ENCODE data around the gene TGFBRAP1. TPM values are rescaled to one million over a fixed set of nuclear protein-coding genes. Genes with fewer than 3 reads are reported as not detected.

Gene TGFBRAP1
- total RNA-seq, 1 experiment from 2014 or later = 24.8 TPM

DNA sequence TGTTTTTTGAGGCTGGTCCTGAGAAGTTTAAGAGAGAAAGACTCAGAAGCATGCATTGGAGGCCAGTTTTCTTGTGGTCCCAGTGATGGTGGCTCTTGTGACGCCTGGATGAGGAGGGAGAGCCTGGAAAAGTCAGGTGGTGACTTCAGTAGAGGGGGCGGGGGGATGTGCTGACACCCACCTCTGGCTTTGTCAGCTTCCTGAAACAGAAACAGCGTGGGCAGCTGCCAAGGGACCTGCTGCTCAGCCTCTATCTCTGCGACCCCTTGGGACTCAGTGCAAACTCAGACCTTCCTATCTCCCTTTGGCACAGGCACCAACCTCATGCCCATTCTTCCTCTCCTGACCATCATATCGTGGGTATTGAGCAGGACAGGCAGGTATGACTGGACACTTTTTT is 6.4 kb downstream of the TGFBRAP1 start:
- Histone ChIP-seq H3K36me3 (ENCODE audit: insufficient read depth, low read length, poor library complexity, severe bottlenecking) (no peaks in the 10 kb centered on the region), H3K27ac (ENCODE audit: low read depth, low read length, poor library complexity, severe bottlenecking) (no peak overlapping the region), H3K9me3 (ENCODE audit: low read depth, low read length, poor library complexity, severe bottlenecking) (no peaks in the 10 kb centered on the region), H3K4me1 (ENCODE audit: insufficient read depth, low read length, poor library complexity, severe bottlenecking) (peaks cover 14% of the 10 kb centered on the region), H3K4me3 (ENCODE audit: low read depth, low read length, poor library complexity, severe bottlenecking) (no peak overlapping the region), H3K27me3 (replicated peaks; ENCODE audit: insufficient read depth, low read depth, low read length, poor library complexity) (no peaks in the 10 kb centered on the region)
- no TSS peak for BruUV-seq (replicated peaks)
- ChIA-PET POLR2A (ENCODE audit: low non-redundant PET) (no interaction called here), CTCF (no interaction called here)
- intact Hi-C loops (cut with micrococcal nuclease; ENCODE audit: unreplicated experiment) = no loop called here
- TF ChIP-seq EZH2 (IDR thresholded peaks at IDR 0.05; ENCODE audit: borderline replicate concordance, low read depth, low read length, poor library complexity, severe bottlenecking) = no peak
- TF ChIP-seq, protein P1, sequence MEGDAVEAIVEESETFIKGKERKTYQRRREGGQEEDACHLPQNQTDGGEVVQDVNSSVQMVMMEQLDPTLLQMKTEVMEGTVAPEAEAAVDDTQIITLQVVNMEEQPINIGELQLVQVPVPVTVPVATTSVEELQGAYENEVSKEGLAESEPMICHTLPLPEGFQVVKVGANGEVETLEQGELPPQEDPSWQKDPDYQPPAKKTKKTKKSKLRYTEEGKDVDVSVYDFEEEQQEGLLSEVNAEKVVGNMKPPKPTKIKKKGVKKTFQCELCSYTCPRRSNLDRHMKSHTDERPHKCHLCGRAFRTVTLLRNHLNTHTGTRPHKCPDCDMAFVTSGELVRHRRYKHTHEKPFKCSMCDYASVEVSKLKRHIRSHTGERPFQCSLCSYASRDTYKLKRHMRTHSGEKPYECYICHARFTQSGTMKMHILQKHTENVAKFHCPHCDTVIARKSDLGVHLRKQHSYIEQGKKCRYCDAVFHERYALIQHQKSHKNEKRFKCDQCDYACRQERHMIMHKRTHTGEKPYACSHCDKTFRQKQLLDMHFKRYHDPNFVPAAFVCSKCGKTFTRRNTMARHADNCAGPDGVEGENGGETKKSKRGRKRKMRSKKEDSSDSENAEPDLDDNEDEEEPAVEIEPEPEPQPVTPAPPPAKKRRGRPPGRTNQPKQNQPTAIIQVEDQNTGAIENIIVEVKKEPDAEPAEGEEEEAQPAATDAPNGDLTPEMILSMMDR (conservative IDR thresholded peaks at IDR 0.05; ENCODE audit: low read depth, low read length) = no peak
- DNase-seq (ENCODE audit: low spot score) = no peak

DNA sequence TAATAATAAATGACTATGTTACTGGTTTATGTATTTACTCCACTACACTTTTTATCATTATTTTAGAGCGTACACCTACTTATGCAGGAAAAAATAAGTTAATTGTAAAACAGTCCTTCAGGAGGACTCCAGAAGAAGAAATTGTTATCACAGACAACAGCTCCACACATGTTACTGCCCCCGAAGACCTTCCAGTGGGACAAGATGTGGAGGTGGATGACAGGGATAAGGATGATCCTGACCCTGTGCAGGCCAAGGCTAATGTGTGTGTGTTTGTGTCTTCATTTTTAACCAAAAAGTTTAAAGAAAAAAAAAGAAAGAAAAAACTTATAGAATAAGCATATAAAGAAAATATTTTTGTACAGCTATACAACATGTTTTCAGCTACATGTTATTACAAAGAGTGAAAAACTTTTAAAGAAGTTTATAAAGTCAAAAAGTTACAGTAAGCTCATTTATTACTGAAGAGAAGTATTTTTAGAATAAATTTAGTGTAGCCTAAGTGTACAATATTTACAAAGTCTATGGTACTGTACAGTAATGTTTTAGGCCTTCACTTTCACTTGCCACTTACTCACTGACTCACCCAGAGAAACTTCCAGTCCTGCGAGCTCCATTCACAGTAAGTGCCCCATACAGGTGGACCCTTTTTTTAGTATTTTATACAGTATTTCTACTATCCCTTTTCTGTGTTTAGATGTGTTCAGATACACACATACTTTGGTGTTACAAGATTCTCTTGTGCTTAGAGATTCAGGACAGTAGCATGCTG is 7.5 kb downstream of the TGFBRAP1 start:
- TF ChIP-seq EZH2 (IDR thresholded peaks at IDR 0.05; ENCODE audit: borderline replicate concordance, low read depth, low read length, poor library complexity, severe bottlenecking) = no peak
- TF ChIP-seq, protein P1 (conservative IDR thresholded peaks at IDR 0.05; ENCODE audit: low read depth, low read length) = no peak
- Histone ChIP-seq H3K4me1 (ENCODE audit: insufficient read depth, low read length, poor library complexity, severe bottlenecking) (peaks cover 14% of the 10 kb centered on the region), H3K27me3 (replicated peaks; ENCODE audit: insufficient read depth, low read depth, low read length, poor library complexity) (no peaks in the 10 kb centered on the region), H3K9me3 (ENCODE audit: low read depth, low read length, poor library complexity, severe bottlenecking) (no peaks in the 10 kb centered on the region), H3K27ac (ENCODE audit: low read depth, low read length, poor library complexity, severe bottlenecking) (no peak overlapping the region), H3K36me3 (ENCODE audit: insufficient read depth, low read length, poor library complexity, severe bottlenecking) (no peaks in the 10 kb centered on the region), H3K4me3 (ENCODE audit: low read depth, low read length, poor library complexity, severe bottlenecking) (no peak overlapping the region)
- ChIA-PET POLR2A (ENCODE audit: low non-redundant PET) (interaction anchor here (0.6 kb wide), 1 partner anchor 847 kb away, joined by 3 read pairs; no protein-coding TSS in a partner anchor), CTCF (no interaction called here)
- intact Hi-C loops (cut with micrococcal nuclease; ENCODE audit: unreplicated experiment) = no loop called here
- no peak for DNase-seq (ENCODE audit: low spot score)
- no TSS peak for BruUV-seq (replicated peaks)

DNA sequence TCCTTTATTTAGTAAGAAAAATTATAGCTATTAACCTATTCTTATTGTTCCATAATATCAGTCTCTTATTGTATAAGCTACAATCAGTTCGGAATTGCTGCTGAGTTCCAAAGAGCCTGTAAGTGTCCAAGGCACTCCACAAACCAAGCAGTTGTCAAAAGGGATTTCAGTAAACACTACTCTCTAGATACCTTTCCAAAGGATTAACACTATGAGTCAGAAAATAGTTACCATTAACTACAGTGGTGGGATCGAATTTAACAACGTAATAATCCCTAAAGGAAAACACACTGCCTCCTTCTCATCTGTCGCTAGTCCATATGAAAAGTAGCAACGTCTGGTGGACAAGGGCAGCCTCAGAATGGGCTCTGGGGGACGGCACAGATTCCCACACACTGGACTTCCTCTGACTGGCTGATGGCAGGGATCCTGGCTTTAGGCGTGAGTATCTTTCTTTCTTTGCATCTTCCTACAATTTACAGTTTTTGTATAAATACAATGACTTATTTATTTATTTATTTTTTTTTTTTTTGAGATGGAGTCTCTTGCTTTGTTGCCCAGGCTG is 8.8 kb downstream of the TGFBRAP1 start:
- peak; percentile 28 for DNase-seq (ENCODE audit: low spot score)
- BruUV-seq (replicated peaks) = no TSS peak
- intact Hi-C loops (cut with micrococcal nuclease; ENCODE audit: unreplicated experiment) = no loop called here
- Histone ChIP-seq H3K4me3 (ENCODE audit: low read depth, low read length, poor library complexity, severe bottlenecking) (no peak overlapping the region), H3K27ac (ENCODE audit: low read depth, low read length, poor library complexity, severe bottlenecking) (no peak overlapping the region), H3K27me3 (replicated peaks; ENCODE audit: insufficient read depth, low read depth, low read length, poor library complexity) (no peaks in the 10 kb centered on the region), H3K36me3 (ENCODE audit: insufficient read depth, low read length, poor library complexity, severe bottlenecking) (no peaks in the 10 kb centered on the region), H3K4me1 (ENCODE audit: insufficient read depth, low read length, poor library complexity, severe bottlenecking) (peaks cover 11% of the 10 kb centered on the region), H3K9me3 (ENCODE audit: low read depth, low read length, poor library complexity, severe bottlenecking) (no peaks in the 10 kb centered on the region)
- TF ChIP-seq, protein P1 (conservative IDR thresholded peaks at IDR 0.05; ENCODE audit: low read depth, low read length) = no peak
- TF ChIP-seq EZH2 (IDR thresholded peaks at IDR 0.05; ENCODE audit: borderline replicate concordance, low read depth, low read length, poor library complexity, severe bottlenecking) = no peak
- CTCF ChIA-PET = no interaction called here
- POLR2A ChIA-PET (ENCODE audit: low non-redundant PET) = no interaction called here
